GM06990 (cell line): ENCODE results near the gene MAD1L1.

Experiments
- DNase-seq: peaks from one replicate; pipeline ENCODE4 v3.0.0-alpha.2; 2011; ENCODE audit not compliant: insufficient read length; ENCODE audit errors: extremely low read depth
- H3K27me3 ChIP-seq: replicated peaks from 2 replicates; pipeline ENCODE4 v1.6.0; 2011; ENCODE audit warnings: low read length; ENCODE audit not compliant: control insufficient read depth, insufficient read depth
- H3K36me3 ChIP-seq: 2 replicates; pipeline ENCODE4 v1.5.1; 2011; ENCODE audit warnings: low read length; ENCODE audit not compliant: control insufficient read depth, insufficient read depth
- H3K4me3 ChIP-seq: replicated peaks from 2 replicates; pipeline ENCODE4 v1.5.1; 2011; ENCODE audit warnings: low read depth, mild to moderate bottlenecking, control low read depth, low read length
- TF ChIP-seq, protein P1 (sequence below): IDR thresholded peaks from 2 replicates; pipeline ENCODE4 v1.5.1; 2011; ENCODE audit warnings: low read length, control low read depth, mild to moderate bottlenecking, inconsistent platforms; ENCODE audit not compliant: insufficient read depth, poor library complexity, severe bottlenecking

MAD1L1 gene

DNA sequence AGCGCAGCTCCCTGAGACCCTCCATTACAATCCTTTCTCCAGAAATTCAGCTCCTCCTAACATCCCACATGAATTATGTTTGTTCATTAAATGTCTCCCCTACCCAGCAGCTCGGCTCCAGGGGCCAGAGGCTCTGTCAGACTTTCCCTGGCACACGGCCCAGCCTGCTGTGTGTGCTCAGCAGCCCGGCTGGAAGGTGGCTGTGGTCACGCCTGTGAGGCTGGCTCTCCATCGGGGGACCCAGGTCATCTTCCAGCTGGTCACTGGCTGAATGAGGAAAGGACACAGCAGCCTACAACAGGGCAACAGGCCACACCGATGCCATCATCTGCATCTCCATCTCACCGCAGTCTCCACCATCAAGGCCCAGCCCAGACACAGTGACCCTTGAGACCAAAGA lies 219.8 kb downstream of the MAD1L1 start:
- Histone ChIP-seq H3K27me3 (no peaks in the 10 kb centered on the region), H3K36me3 (peaks cover 5% of the 10 kb centered on the region), H3K4me3 (no peak overlapping the region)
- TF ChIP-seq, protein P1, sequence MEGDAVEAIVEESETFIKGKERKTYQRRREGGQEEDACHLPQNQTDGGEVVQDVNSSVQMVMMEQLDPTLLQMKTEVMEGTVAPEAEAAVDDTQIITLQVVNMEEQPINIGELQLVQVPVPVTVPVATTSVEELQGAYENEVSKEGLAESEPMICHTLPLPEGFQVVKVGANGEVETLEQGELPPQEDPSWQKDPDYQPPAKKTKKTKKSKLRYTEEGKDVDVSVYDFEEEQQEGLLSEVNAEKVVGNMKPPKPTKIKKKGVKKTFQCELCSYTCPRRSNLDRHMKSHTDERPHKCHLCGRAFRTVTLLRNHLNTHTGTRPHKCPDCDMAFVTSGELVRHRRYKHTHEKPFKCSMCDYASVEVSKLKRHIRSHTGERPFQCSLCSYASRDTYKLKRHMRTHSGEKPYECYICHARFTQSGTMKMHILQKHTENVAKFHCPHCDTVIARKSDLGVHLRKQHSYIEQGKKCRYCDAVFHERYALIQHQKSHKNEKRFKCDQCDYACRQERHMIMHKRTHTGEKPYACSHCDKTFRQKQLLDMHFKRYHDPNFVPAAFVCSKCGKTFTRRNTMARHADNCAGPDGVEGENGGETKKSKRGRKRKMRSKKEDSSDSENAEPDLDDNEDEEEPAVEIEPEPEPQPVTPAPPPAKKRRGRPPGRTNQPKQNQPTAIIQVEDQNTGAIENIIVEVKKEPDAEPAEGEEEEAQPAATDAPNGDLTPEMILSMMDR, result no peak
- DNase-seq, result no peak

DNA sequence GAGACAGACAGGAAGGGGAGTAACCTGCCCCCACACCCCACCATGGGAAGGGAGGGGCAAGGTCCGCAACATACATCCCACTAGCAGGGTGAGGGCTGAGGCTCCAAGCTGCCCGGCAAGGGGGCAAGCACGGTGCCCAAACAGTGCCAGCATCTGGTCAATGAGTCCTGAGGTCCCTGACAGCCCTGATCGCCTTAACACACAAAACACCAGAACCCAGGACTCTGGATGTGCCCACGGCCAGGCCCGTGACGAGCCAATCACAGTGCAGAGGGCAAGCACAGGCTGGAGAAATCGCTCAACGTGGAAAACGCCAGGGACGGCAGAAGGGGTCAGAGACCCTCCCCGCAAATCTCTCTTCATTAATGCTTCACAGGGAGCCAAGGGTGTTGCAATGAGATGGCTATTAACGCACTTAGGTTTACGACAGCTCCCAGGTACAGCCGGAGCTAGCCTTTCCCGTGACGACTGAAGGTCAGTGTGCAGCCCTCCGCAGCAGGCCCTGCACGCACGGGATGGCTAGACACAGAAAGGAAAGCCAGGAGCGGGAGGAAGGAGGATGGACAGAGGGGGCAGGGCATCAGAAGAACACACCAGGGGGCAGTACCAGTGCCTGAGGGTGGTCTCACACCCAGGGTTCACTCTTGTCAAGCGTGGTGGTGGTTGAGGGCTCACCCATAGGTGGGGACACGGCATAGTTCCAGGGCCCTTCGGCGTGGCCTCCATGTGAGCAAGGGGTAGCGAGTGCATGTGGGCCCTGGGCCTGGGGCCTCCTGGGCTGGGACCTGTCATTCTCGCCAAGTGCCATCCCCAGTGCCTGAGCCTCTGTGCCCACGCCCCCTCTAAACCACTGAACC lies 220.5 kb downstream of the MAD1L1 start:
- no peak overlapping the region for H3K4me3 ChIP-seq
- no peaks in the 10 kb centered on the region for H3K27me3 ChIP-seq
- DNase-seq, result no peak
- H3K36me3 ChIP-seq, result peaks cover 5% of the 10 kb centered on the region
- TF ChIP-seq, protein P1, result no peak

DNA sequence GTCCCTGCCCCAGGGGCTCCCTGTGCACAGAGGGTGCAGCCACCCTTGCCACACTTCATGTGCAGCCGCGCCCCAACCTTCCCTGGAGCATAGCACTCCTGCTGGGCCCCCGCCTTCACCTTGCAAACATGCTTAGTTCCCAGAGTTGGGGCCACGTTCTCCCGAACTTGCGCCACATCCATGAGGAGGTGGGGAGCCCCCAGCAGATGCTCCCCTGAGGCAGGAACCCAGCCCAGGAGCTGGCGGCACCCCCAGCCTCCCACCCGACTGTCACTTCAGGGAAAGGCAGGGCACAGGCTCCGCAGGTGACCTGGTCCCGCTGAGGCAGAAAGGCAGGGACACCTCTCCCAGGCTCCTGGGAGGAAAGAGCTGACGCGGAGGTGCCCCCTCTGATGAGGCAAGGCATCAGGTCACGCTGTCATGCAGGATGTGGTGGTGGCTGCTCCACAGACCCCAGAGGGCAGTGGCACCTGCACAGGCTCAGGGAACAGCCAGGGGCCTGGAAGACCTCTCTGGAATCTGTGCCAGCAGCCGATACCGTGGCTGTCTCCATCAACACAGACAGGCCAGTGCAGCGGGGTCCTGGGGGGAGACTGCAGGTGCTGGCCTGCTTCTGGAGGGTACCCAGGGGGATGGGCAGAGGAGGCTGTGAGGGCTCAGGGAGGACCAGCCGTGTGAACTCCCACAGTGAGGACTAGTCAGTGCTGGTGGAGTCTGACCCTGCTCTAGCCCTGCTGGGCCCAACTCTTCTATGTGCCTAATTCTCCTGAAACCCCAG lies 221.3 kb downstream of the MAD1L1 start:
- TF ChIP-seq, protein P1, result no peak
- no peak overlapping the region for H3K4me3 ChIP-seq
- no peak for DNase-seq
- H3K27me3 ChIP-seq, result no peaks in the 10 kb centered on the region
- peaks cover 5% of the 10 kb centered on the region for H3K36me3 ChIP-seq

DNA sequence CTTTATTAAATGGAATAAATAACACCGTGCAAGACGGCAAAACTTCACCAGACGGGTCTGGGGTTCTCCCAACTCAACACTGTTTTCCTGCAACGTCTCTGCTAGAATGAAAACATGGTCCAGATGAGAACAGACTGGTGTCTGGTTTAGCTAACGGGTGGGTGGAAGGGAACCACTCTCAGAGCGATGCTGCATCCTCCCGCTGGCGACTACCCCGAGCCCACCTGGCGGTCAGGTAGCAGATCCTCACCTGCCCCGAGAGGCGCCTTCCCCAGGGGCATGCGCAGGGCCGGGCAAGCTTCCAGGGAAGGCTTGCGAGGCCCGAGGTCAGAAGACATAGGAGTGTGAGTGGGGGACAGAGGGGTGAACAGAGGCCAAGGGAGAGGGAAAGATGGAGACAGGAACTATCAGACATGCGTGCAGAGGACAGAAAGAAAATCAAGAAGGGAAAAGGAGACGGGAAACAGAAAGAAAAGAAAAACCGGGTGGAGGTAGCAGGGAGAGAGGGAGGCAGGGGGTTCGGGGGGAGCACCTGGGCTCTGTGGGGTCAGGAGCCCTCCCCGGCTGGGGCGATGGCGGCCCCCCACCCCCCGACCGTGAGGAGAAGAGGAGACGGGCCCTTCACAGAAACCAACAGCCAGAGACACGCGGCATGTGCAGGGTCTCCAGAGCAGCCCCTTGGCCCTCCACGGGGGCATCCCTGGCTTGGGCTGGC lies 222.0 kb downstream of the MAD1L1 start:
- Histone ChIP-seq H3K27me3 (no peaks in the 10 kb centered on the region), H3K4me3 (no peak overlapping the region), H3K36me3 (peaks cover 5% of the 10 kb centered on the region)
- no peak for DNase-seq
- TF ChIP-seq, protein P1, result no peak

DNA sequence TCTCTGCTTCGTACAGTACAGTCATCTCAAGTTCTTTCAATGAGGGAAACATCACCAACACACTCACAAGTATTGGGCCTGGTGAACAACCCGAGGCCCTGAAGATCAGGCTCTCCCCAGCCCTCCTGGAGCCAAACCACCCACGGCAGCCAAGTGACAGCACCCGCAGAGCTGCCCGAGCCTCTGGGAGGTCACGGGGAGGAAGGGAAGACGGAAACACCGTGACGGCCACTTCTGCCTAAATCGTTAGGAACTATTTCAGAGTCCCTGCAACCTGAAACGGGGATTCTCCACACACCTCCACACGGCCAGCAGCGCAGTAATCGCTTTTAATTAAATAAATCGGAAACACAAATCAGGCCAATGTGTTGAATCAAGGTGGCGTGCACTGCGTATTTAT lies 222.6 kb downstream of the MAD1L1 start:
- TF ChIP-seq, protein P1, result no peak
- H3K27me3 ChIP-seq, result no peaks in the 10 kb centered on the region
- H3K36me3 ChIP-seq, result peaks cover 5% of the 10 kb centered on the region
- DNase-seq, result no peak
- H3K4me3 ChIP-seq, result no peak overlapping the region
